ENCODE measurements around the gene RAD51B.
"Not testable (repeated sequence)": the region's sequence is repeated elsewhere in the genome, so short reads cannot be mapped to it uniquely, and the experiment has no call there.

RAD51B gene

GRCh38 chr14:68658943-68659931 lies 839.7 kb downstream of the RAD51B start:
- TF ChIP-seq ZFX (IDR thresholded peaks at IDR 0.05) = no peak
- no peak for TF ChIP-seq CTCF (conservative IDR thresholded peaks at IDR 0.05)
- no peak overlapping the region for H3K27ac ChIP-seq

GRCh38 chr14:68660495-68660894 lies 840.9 kb downstream of the RAD51B start:
- TF ChIP-seq ZFX (IDR thresholded peaks at IDR 0.05) = no peak
- no peak for TF ChIP-seq CTCF (conservative IDR thresholded peaks at IDR 0.05)

GRCh38 chr14:68661226-68662225 lies 841.9 kb downstream of the RAD51B start:
- TF ChIP-seq CTCF (conservative IDR thresholded peaks at IDR 0.05) = no peak
- no peak for TF ChIP-seq ZFX (IDR thresholded peaks at IDR 0.05)
- no peak overlapping the region for H3K27ac ChIP-seq

More at GRCh38 chr14:68660495-68660894, 840.9 kb downstream of the RAD51B start:
- H3K27ac ChIP-seq = no peak overlapping the region

- TF ChIP-seq ZFX (IDR thresholded peaks at IDR 0.05) = no peak
- no peak for TF ChIP-seq CTCF (conservative IDR thresholded peaks at IDR 0.05)
- H3K27ac ChIP-seq = no peak overlapping the region
Observed at GRCh38 chr14:68662392-68662791, 842.8 kb downstream of the RAD51B start.

GRCh38 chr14:68662826-68663225 lies 843.2 kb downstream of the RAD51B start:
- H3K27ac ChIP-seq = not testable (repeated sequence)

- no peak for TF ChIP-seq ZFX (IDR thresholded peaks at IDR 0.05)
- no peak overlapping the region for H3K27ac ChIP-seq
Observed at GRCh38 chr14:68663385-68664076, 844.0 kb downstream of the RAD51B start.

- H3K27ac ChIP-seq = no peak overlapping the region
- TF ChIP-seq ZFX (IDR thresholded peaks at IDR 0.05) (no peak), CTCF (conservative IDR thresholded peaks at IDR 0.05) (no peak)
Observed at GRCh38 chr14:68664225-68664681, 844.7 kb downstream of the RAD51B start.

Data from C4-2B (cell line).